Hepatocyte (in vitro differentiated cells): ENCODE results near the gene GCNT4. TPM values are rescaled to one million over a fixed set of nuclear protein-coding genes. Genes with fewer than 3 reads are reported as not detected.

Source experiments
- DNase-seq: peaks from one replicate; pipeline ENCODE4 v3.0.0-alpha.2; 2016; ENCODE audit warnings: low spot score
- H2AFZ ChIP-seq: fragments of 200-600 bp; sonication (generic); 2 replicates; pipeline ENCODE4 v1.6.0; 2016; ENCODE audit warnings: antibody characterized with exemption, mild to moderate bottlenecking
- H3K27ac ChIP-seq: fragments of 200-600 bp; sonication (generic); 2 replicates; pipeline ENCODE4 v1.5.1; 2016; ENCODE audit warnings: mild to moderate bottlenecking
- H3K27me3 ChIP-seq: fragments of 200-600 bp; sonication (generic); 2 replicates; pipeline ENCODE4 v1.6.1; 2016
- H3K36me3 ChIP-seq: fragments of 200-600 bp; sonication (generic); replicated peaks from 2 replicates; pipeline ENCODE4 v1.5.1; 2016; ENCODE audit warnings: low read depth; ENCODE audit not compliant: insufficient read depth
- H3K4me1 ChIP-seq: fragments of 200-600 bp; sonication (generic); 2 replicates; pipeline ENCODE4 v1.5.1; 2016; ENCODE audit warnings: mild to moderate bottlenecking, moderate library complexity; ENCODE audit not compliant: insufficient read depth
- H3K4me2 ChIP-seq: fragments of 200-600 bp; sonication (generic); 2 replicates; pipeline ENCODE4 v1.6.0; 2016
- H3K4me3 ChIP-seq: fragments of 200-600 bp; sonication (generic); 2 replicates; pipeline ENCODE4 v1.5.1; 2016; ENCODE audit warnings: mild to moderate bottlenecking
- H3K79me2 ChIP-seq: fragments of 200-600 bp; sonication (generic); 2 replicates; pipeline ENCODE4 v1.6.0; 2017; ENCODE audit warnings: mild to moderate bottlenecking
- H3K9me2 ChIP-seq: fragments of 200-600 bp; sonication (generic); replicated peaks from 2 replicates; pipeline ENCODE4 v1.6.0; 2017; ENCODE audit warnings: mild to moderate bottlenecking; ENCODE audit not compliant: insufficient read depth
- H3K9me3 ChIP-seq: fragments of 200-600 bp; sonication (generic); 2 replicates; pipeline ENCODE4 v1.5.1; 2016; ENCODE audit warnings: low read depth, mild to moderate bottlenecking
- H4K20me1 ChIP-seq: fragments of 200-600 bp; sonication (generic); 2 replicates; pipeline ENCODE4 v1.6.0; 2016; ENCODE audit warnings: mild to moderate bottlenecking; ENCODE audit not compliant: insufficient read depth, poor library complexity, severe bottlenecking
- EZH2 ChIP-seq: fragments of 200-600 bp; sonication (generic); IDR thresholded peaks from 2 replicates; pipeline ENCODE4 v1.6.1; 2016; ENCODE audit warnings: antibody characterized with exemption, mild to moderate bottlenecking, borderline replicate concordance
- EZH2phosphoT487 ChIP-seq: fragments of 200-600 bp; sonication (generic); IDR thresholded peaks from one replicate; pipeline ENCODE4 v1.6.1; 2018; ENCODE audit warnings: antibody characterized with exemption, mild to moderate bottlenecking, low read depth, moderate library complexity; ENCODE audit not compliant: unreplicated experiment, severe bottlenecking
- WGBS: methylation state at CpG from one replicate; pipeline ENCODE4 v1.1.6; 2016; ENCODE audit warnings: low lambda C conversion rate; ENCODE audit errors: missing lambda C conversion rate; 5-methylcytosine and 5-hydroxymethylcytosine counted together
- polyA plus RNA-seq: library from polyadenylated mRNA; unstranded; fragments of >200 nt; fragmentation: Nextera tagmentation; extraction: Ambion mirVana; gene quantifications from 2 replicates; pipeline ENCODE4 v1.2.1, GENCODE V29; 2016
- total RNA-seq: library from RNA; depleted of rRNA; stranded (reverse); fragments of >200 nt; gene quantifications from 2 replicates; pipeline ENCODE4 v1.2.3, GENCODE V29; 2014
- TF ChIP-seq, protein P1 (sequence below): fragments of 200-600 bp; sonication (generic); IDR thresholded peaks from 2 replicates; pipeline ENCODE4 v1.5.1; 2016; ENCODE audit warnings: antibody characterized with exemption, mild to moderate bottlenecking; ENCODE audit not compliant: poor library complexity

The GCNT4 gene
- total and polyA plus RNA-seq, 2 experiments from 2014 or later: 1.5 to 8.3 TPM

DNA sequence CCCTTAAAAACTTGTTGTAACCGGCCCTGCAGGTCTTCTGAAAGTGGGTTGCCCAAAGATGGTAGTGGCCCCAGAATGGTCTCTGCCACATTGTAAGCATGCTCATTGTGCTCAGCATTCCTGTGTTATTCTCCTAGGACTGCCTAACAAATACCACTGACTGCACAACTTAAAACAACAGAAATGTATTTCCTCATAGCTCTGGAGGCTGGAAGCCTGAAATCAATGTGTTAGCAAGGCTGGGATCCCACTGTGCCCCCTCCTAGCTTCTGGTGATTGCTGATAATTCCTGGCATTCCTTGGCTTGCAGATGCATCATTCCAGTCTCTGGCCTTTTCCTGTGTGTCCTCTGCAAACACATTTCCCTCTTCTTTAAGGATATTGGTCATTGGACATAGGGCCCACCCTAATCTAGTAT, 3.4 kb upstream of the GCNT4 start:
- Histone ChIP-seq H3K27ac (no peak overlapping the region), H2AFZ (no peak overlapping the region), H3K4me3 (no peak overlapping the region), H3K4me2 (no peak overlapping the region), H3K79me2 (peaks cover 3% of the 10 kb centered on the region), H3K9me2 (no peaks in the 10 kb centered on the region), H3K9me3 (no peaks in the 10 kb centered on the region), H3K36me3 (no peaks in the 10 kb centered on the region), H3K27me3 (no peaks in the 10 kb centered on the region), H4K20me1 (no peaks in the 10 kb centered on the region), H3K4me1 (peaks cover 10% of the 10 kb centered on the region)
- 82% methylated on average over 1 of the region's 1 CpG for WGBS
- no peak for DNase-seq
- TF ChIP-seq EZH2phosphoT487 (no peak), EZH2 (no peak)
- TF ChIP-seq, protein P1, sequence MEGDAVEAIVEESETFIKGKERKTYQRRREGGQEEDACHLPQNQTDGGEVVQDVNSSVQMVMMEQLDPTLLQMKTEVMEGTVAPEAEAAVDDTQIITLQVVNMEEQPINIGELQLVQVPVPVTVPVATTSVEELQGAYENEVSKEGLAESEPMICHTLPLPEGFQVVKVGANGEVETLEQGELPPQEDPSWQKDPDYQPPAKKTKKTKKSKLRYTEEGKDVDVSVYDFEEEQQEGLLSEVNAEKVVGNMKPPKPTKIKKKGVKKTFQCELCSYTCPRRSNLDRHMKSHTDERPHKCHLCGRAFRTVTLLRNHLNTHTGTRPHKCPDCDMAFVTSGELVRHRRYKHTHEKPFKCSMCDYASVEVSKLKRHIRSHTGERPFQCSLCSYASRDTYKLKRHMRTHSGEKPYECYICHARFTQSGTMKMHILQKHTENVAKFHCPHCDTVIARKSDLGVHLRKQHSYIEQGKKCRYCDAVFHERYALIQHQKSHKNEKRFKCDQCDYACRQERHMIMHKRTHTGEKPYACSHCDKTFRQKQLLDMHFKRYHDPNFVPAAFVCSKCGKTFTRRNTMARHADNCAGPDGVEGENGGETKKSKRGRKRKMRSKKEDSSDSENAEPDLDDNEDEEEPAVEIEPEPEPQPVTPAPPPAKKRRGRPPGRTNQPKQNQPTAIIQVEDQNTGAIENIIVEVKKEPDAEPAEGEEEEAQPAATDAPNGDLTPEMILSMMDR: no peak

DNA sequence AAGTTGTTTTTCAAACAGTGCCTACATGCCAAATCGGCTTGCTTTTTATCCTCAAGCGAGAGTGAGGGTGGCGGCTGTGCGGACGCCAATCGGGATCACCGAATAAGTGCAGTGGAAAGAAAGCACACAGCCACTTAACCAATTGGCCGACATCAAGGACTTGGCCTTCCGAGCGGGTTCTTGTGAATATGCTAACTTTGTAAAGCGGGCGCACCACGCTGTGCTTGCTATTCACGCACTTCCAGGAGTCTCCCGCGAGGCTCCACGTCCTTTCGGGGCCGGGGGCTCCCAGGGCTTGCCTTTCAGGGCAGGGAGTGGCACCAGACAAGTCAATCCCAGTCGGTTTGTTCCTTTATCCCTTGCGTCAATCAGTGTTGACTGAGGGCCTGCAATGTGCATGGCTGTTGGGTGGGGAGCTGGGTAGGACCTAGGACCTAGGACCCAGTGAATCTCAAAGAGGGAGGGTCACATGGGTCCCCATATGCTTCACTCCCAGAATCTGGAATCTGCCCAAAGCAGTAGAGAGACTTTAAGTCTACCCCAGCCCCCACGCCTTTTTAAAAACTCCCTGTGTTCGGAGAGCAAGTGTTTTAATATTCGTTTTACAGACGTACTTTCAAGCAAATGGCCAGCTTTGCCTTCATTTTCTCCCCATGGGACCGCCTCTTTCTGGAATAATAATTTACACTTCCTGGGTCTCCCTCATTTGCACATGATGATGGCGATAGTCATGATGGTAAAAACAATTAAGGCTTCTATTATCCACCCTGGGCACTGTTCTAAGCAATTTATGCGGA, 2.0 kb upstream of the GCNT4 start:
- peak; percentile 51 for DNase-seq
- Histone ChIP-seq H3K4me2 (peak overlapping the region; percentile 85), H3K9me2 (no peaks in the 10 kb centered on the region), H2AFZ (peak overlapping the region; percentile 71), H3K9me3 (no peaks in the 10 kb centered on the region), H3K27me3 (no peaks in the 10 kb centered on the region), H4K20me1 (no peaks in the 10 kb centered on the region), H3K4me1 (peaks cover 10% of the 10 kb centered on the region), H3K36me3 (no peaks in the 10 kb centered on the region), H3K27ac (peak overlapping the region; percentile 90), H3K79me2 (peaks cover 17% of the 10 kb centered on the region), H3K4me3 (peak overlapping the region; percentile 83)
- WGBS: 24% methylated on average over 28 of the region's 28 CpGs
- TF ChIP-seq, protein P1: no peak
- TF ChIP-seq EZH2 (no peak), EZH2phosphoT487 (no peak)

GRCh38 chr5:75053304-75054133, 1.2 kb upstream of the GCNT4 start:
- Histone ChIP-seq H3K27me3 (no peaks in the 10 kb centered on the region), H3K27ac (peak overlapping the region; percentile 90), H4K20me1 (no peaks in the 10 kb centered on the region), H2AFZ (peak overlapping the region; percentile 71), H3K36me3 (no peaks in the 10 kb centered on the region), H3K4me3 (peak overlapping the region; percentile 83), H3K4me1 (peaks cover 10% of the 10 kb centered on the region), H3K9me2 (no peaks in the 10 kb centered on the region), H3K4me2 (peak overlapping the region; percentile 85), H3K9me3 (no peaks in the 10 kb centered on the region), H3K79me2 (peaks cover 25% of the 10 kb centered on the region)
- WGBS: under 1% methylated on average over 73 of the region's 95 CpGs
- DNase-seq: peak; percentile 88
- no peak for TF ChIP-seq EZH2phosphoT487
- TF ChIP-seq EZH2: no peak
- TF ChIP-seq, protein P1: peak; percentile 14
